ENCODE data around the gene HSFY2. TPM values are rescaled to one million over a fixed set of nuclear protein-coding genes. Genes with fewer than 3 reads are reported as not detected.
"Not testable (repeated sequence)": the region's sequence is repeated elsewhere in the genome, so short reads cannot be mapped to it uniquely, and the experiment has no call there.

The HSFY2 gene
- not detected in 2 replicates for total RNA-seq (2021)
- Bru-seq, nascent RNA, result not detected
- BruChase-seq, experiment 1, labeled RNA remaining after a 2-hour chase, result not detected
- not detected for BruChase-seq, experiment 2, labeled RNA remaining after a 6-hour chase
- long read RNA-seq, result 0 reads

- H3K79me2 ChIP-seq (ENCODE audit: low read depth); H4K20me1 ChIP-seq (ENCODE audit: insufficient read depth); H2AFZ ChIP-seq; H3K9me3 ChIP-seq (ENCODE audit: insufficient read depth, low read depth); H3K4me3 ChIP-seq; BruUV-seq (replicated peaks); H3F3A ChIP-seq (ENCODE audit: insufficient read depth, low read depth); H3K36me3 ChIP-seq (ENCODE audit: low read depth); DNase-seq; H3K9me2 ChIP-seq (ENCODE audit: insufficient read depth); POLR2A ChIA-PET (ENCODE audit: unreplicated experiment); CTCF ChIA-PET; H3K4me2 ChIP-seq; intact Hi-C loops (cut with micrococcal nuclease; ENCODE audit: unreplicated experiment); H3K27me3 ChIP-seq (ENCODE audit: insufficient read depth, low read depth); H3K4me1 ChIP-seq (replicated peaks; ENCODE audit: insufficient read depth); H3K27ac ChIP-seq: not testable (repeated sequence)
These were observed at the start of gene HSFY2 for GRCh38 chrY:18773635-18774034. HSFY2 (minus strand) TSS chrY:18773735; CDS start chrY:18773618, 117 bp downstream.

GRCh38 chrY:18815751-18816150, 42.2 kb upstream of the HSFY2 start:
- H3K79me2 ChIP-seq (ENCODE audit: low read depth); H3K4me3 ChIP-seq; intact Hi-C loops (cut with micrococcal nuclease; ENCODE audit: unreplicated experiment); DNase-seq; H4K20me1 ChIP-seq (ENCODE audit: insufficient read depth); CTCF ChIA-PET; BruUV-seq (replicated peaks); POLR2A ChIA-PET (ENCODE audit: unreplicated experiment); H3K27me3 ChIP-seq (ENCODE audit: insufficient read depth, low read depth); H3K36me3 ChIP-seq (ENCODE audit: low read depth); H3K4me1 ChIP-seq (replicated peaks; ENCODE audit: insufficient read depth); H3K9me2 ChIP-seq (ENCODE audit: insufficient read depth); H2AFZ ChIP-seq; H3K9me3 ChIP-seq (ENCODE audit: insufficient read depth, low read depth); H3K4me2 ChIP-seq; H3F3A ChIP-seq (ENCODE audit: insufficient read depth, low read depth); H3K27ac ChIP-seq: not testable (repeated sequence)

GRCh38 chrY:18788757-18789406, 15.3 kb upstream of the HSFY2 start:
- H3K36me3 ChIP-seq (ENCODE audit: low read depth); H3K4me3 ChIP-seq; H3K27ac ChIP-seq; H3K27me3 ChIP-seq (ENCODE audit: insufficient read depth, low read depth); H2AFZ ChIP-seq; POLR2A ChIA-PET (ENCODE audit: unreplicated experiment); H3K9me3 ChIP-seq (ENCODE audit: insufficient read depth, low read depth); H3K79me2 ChIP-seq (ENCODE audit: low read depth); H3K9me2 ChIP-seq (ENCODE audit: insufficient read depth); H3K4me1 ChIP-seq (replicated peaks; ENCODE audit: insufficient read depth); CTCF ChIA-PET; intact Hi-C loops (cut with micrococcal nuclease; ENCODE audit: unreplicated experiment); DNase-seq; BruUV-seq (replicated peaks); H3F3A ChIP-seq (ENCODE audit: insufficient read depth, low read depth); H3K4me2 ChIP-seq; H4K20me1 ChIP-seq (ENCODE audit: insufficient read depth): not testable (repeated sequence)

- H3K27me3 ChIP-seq (ENCODE audit: insufficient read depth, low read depth); intact Hi-C loops (cut with micrococcal nuclease; ENCODE audit: unreplicated experiment); H3K4me1 ChIP-seq (replicated peaks; ENCODE audit: insufficient read depth); H4K20me1 ChIP-seq (ENCODE audit: insufficient read depth); BruUV-seq (replicated peaks); H3K36me3 ChIP-seq (ENCODE audit: low read depth); H2AFZ ChIP-seq; H3K4me2 ChIP-seq; CTCF ChIA-PET; H3K9me3 ChIP-seq (ENCODE audit: insufficient read depth, low read depth); POLR2A ChIA-PET (ENCODE audit: unreplicated experiment); H3K4me3 ChIP-seq; H3K27ac ChIP-seq; H3K9me2 ChIP-seq (ENCODE audit: insufficient read depth); DNase-seq; H3K79me2 ChIP-seq (ENCODE audit: low read depth); H3F3A ChIP-seq (ENCODE audit: insufficient read depth, low read depth): not testable (repeated sequence)
These were observed 19.5 kb downstream of the HSFY2 start for GRCh38 chrY:18754077-18754476.

GRCh38 chrY:18753133-18753815, 20.3 kb downstream of the HSFY2 start:
- H2AFZ ChIP-seq; H3K4me2 ChIP-seq; H3F3A ChIP-seq (ENCODE audit: insufficient read depth, low read depth); H3K9me2 ChIP-seq (ENCODE audit: insufficient read depth); H4K20me1 ChIP-seq (ENCODE audit: insufficient read depth); H3K27ac ChIP-seq; BruUV-seq (replicated peaks); H3K79me2 ChIP-seq (ENCODE audit: low read depth); H3K9me3 ChIP-seq (ENCODE audit: insufficient read depth, low read depth); H3K36me3 ChIP-seq (ENCODE audit: low read depth); POLR2A ChIA-PET (ENCODE audit: unreplicated experiment); H3K27me3 ChIP-seq (ENCODE audit: insufficient read depth, low read depth); H3K4me3 ChIP-seq; intact Hi-C loops (cut with micrococcal nuclease; ENCODE audit: unreplicated experiment); H3K4me1 ChIP-seq (replicated peaks; ENCODE audit: insufficient read depth); DNase-seq; CTCF ChIA-PET: not testable (repeated sequence)

GRCh38 chrY:18723714-18724113, 49.8 kb downstream of the HSFY2 start:
- H3K4me2 ChIP-seq; H3K27ac ChIP-seq; CTCF ChIA-PET; H3K36me3 ChIP-seq (ENCODE audit: low read depth); DNase-seq; H3K4me3 ChIP-seq; H3K9me2 ChIP-seq (ENCODE audit: insufficient read depth); H3K27me3 ChIP-seq (ENCODE audit: insufficient read depth, low read depth); BruUV-seq (replicated peaks); H3K79me2 ChIP-seq (ENCODE audit: low read depth); H3K9me3 ChIP-seq (ENCODE audit: insufficient read depth, low read depth); intact Hi-C loops (cut with micrococcal nuclease; ENCODE audit: unreplicated experiment); H2AFZ ChIP-seq; H3K4me1 ChIP-seq (replicated peaks; ENCODE audit: insufficient read depth); POLR2A ChIA-PET (ENCODE audit: unreplicated experiment); H3F3A ChIP-seq (ENCODE audit: insufficient read depth, low read depth); H4K20me1 ChIP-seq (ENCODE audit: insufficient read depth): not testable (repeated sequence)

Measured in PC-9 (cell line).